NOMO-1 treated with dmso at 0.1 percent for 144 hours (cell line): Measurements from ENCODE around the gene KYNU.
"Not testable (repeated sequence)": the region's sequence is repeated elsewhere in the genome, so short reads cannot be mapped to it uniquely, and the experiment has no call there.

Experiments
- DNase-seq: peaks from one replicate; lab custom pipeline; 2025; ENCODE audit not compliant: unreplicated experiment; lab: John Stamatoyannopoulos, UW

KYNU gene

GRCh38 chr2:142877216-142877838 lies at the start of gene KYNU:
Gene KYNU, plus strand, starts transcription at chr2:142877664. Its CDS starts 7,704 bp downstream, at chr2:142885368.
- DNase-seq, result peak; percentile 71

GRCh38 chr2:142834021-142834420 lies 43.4 kb upstream of the KYNU start:
- DNase-seq, result no peak

- DNase-seq, result no peak
Measured at GRCh38 chr2:142840436-142840835, 37.0 kb upstream of the KYNU start.

- DNase-seq, result no peak
Measured at GRCh38 chr2:142841788-142842187, 35.7 kb upstream of the KYNU start.

GRCh38 chr2:142842369-142842768 lies 35.1 kb upstream of the KYNU start:
- no peak for DNase-seq

- DNase-seq, result no peak
Measured at GRCh38 chr2:142843731-142844130, 33.7 kb upstream of the KYNU start.

- no peak for DNase-seq
Measured at GRCh38 chr2:142848023-142848606, 29.3 kb upstream of the KYNU start.

- DNase-seq, result no peak
Measured at GRCh38 chr2:142849820-142850219, 27.6 kb upstream of the KYNU start.

GRCh38 chr2:142853912-142854311 lies 23.6 kb upstream of the KYNU start:
- DNase-seq, result no peak

GRCh38 chr2:142857256-142858164 lies 20.0 kb upstream of the KYNU start:
- DNase-seq, result no peak

- DNase-seq, result no peak
Measured at GRCh38 chr2:142858961-142859360, 18.5 kb upstream of the KYNU start.

- DNase-seq, result no peak
Measured at GRCh38 chr2:142862299-142862698, 15.2 kb upstream of the KYNU start.

GRCh38 chr2:142862847-142863246 lies 14.6 kb upstream of the KYNU start:
- no peak for DNase-seq

- DNase-seq, result no peak
Measured at GRCh38 chr2:142863485-142863961, 13.9 kb upstream of the KYNU start.

- DNase-seq, result not testable (repeated sequence)
Measured at GRCh38 chr2:142864605-142865004, 12.9 kb upstream of the KYNU start.

- peak; percentile 86 for DNase-seq
Measured at GRCh38 chr2:142865924-142866323, 11.5 kb upstream of the KYNU start.

GRCh38 chr2:142866426-142866825 lies 11.0 kb upstream of the KYNU start:
- DNase-seq, result no peak

- no peak for DNase-seq
Measured at GRCh38 chr2:142867136-142867535, 10.3 kb upstream of the KYNU start.

GRCh38 chr2:142868229-142868762 lies 9.2 kb upstream of the KYNU start:
- no peak for DNase-seq

- not testable (repeated sequence) for DNase-seq
Measured at GRCh38 chr2:142869065-142869460, 8.4 kb upstream of the KYNU start.

GRCh38 chr2:142869461-142870106 lies 7.9 kb upstream of the KYNU start:
- DNase-seq, result no peak
